ENCODE measurements around the gene OR2M3.

GRCh38 chr1:248225537-248225936 is 28.5 kb downstream of the OR2M3 start:
- no peak for TF ChIP-seq CTCF (IDR thresholded peaks at IDR 0.05)
- TF ChIP-seq POLR2A (IDR thresholded peaks at IDR 0.05): no peak

Measured in tibial nerve (tissue), 3 donors.